NCI-H510A (cell line): ENCODE measurements around the gene TMEM108.

Experiments used
- DNase-seq: peaks from one replicate; lab custom pipeline; 2025; lab: John Stamatoyannopoulos, UW

TMEM108 gene

DNA sequence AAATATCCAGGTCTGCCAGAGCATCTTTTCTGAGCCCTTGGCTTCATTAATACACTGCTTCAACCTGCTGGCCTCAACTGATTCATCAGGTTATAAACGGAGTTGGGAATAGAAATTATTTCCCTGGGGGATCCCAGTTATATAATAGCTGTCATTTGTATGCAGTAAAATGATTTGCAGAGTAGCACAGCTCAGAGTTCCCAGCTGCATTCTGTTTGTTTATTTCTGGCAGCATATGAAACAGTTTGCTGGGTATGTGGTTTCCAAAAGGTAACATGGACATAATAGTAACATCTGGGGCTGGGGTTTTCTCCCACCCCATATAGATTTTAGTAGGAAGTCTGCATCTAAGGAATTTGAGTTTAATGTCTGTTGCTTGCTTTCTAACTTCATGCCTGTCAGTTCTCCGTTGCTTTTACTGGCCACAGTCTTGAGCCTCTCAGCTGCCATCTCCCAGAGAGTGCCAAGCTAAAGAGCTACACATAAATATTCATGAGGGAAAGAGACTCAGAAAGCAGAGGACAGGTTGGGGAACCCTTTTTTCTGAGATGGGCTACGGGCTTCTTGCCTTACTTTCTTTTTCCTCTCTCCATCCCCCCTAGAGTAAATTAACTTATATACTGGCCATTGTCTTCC, 124.6 kb downstream of the TMEM108 start:
- no peak for DNase-seq

DNA sequence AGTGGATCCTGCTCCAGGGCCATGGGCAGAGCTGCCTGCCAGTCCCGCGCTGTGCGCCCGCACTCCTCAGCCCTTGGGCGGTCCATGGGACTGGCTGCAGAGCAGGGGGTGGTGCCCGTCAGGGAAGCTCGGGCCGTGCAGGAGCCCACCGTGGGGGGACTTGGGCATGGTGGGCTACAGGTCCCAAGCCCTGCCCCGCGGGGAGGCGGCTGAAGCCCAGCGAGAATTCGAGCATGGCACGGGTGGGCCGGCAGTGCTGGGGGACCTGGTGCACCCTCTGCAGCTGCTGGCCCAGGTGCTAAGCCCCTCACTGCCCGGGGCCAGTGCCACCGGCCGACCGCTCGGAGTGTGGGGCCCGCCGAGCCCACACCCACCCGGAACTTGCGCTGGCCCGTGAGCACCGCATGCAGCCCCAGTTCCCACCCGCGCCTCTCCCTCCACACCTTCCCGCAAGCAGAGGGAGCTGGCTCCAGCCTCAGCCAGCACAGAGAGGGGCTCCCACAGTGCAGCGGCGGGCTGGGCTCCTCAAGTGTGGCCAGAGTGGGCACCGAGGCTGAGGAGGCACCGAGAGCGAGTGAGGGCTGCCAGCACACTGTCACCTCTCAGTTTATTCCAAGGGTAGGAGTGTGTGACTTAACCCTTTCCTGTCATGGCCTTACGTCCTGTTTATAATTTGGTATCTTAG, 129.3 kb downstream of the TMEM108 start:
- no peak for DNase-seq

DNA sequence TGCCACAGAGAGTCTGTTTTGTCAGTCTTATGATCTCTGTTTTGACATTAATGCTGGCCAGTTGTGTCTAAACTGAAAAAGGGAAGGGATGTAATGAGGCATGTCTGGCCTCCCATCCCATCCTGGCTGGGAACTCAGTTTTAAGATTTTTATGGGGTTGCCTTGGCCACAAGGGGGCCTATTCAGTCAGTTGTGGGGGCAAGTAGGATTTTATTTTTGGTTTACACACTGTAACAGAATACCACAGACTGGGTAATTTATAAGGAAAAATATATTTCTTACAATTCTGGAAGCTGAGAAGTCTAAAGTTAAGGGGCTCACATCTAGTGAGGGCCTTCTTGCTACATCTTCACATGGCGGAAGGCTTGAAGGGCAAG, 129.8 kb downstream of the TMEM108 start:
- no peak for DNase-seq

DNA sequence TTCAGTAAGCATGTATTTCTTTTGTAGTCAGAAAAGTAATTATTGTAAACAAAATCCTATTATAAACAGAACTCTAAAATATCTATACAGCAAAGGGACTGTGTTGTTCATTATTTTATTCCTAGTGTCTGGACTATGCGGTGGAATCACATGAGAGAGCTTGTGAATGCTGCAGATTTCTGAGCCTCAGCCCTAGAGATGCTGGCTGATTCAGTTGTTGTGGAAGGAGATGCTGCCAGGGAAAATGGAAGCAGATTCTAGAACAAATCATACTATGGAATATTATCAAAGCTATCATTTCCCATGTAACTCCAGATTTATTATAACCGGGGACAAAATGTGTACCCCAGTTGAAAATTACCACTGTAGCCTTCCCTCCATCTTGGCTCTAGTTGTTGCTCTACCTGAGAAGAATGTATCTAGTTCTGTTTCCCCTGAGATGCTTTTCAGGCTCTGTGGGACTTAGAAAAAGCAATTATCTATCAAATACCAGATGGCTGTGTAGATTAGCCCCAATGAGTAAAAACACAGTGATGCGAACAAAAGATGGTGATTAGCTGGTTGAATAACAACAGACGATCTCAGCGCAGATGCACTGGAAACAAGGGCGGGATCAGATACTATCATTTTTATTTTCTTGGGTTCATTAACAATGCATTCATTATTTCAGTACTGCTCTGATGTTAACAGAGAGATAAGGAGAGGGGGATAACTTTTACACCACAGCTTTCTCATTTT, 131.3 kb downstream of the TMEM108 start:
- no peak for DNase-seq

DNA sequence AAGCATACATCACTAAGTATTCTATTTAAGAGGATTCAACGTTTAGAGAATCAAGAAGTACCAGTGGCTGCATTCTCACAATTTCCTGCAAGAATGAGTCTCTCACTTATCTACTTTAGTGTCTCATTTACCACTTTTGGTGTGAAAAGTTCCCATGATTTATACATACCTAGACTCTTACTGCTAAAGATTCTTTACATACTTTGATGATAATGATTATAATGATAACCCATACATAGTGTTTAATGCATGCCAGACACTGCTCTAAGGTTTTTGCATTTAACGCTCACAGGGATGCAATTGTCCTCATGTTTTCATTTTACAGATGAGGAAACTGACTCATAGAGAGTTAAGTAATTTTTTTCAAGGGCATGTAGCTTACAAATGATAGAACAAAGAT, 133.6 kb downstream of the TMEM108 start:
- no peak for DNase-seq

DNA sequence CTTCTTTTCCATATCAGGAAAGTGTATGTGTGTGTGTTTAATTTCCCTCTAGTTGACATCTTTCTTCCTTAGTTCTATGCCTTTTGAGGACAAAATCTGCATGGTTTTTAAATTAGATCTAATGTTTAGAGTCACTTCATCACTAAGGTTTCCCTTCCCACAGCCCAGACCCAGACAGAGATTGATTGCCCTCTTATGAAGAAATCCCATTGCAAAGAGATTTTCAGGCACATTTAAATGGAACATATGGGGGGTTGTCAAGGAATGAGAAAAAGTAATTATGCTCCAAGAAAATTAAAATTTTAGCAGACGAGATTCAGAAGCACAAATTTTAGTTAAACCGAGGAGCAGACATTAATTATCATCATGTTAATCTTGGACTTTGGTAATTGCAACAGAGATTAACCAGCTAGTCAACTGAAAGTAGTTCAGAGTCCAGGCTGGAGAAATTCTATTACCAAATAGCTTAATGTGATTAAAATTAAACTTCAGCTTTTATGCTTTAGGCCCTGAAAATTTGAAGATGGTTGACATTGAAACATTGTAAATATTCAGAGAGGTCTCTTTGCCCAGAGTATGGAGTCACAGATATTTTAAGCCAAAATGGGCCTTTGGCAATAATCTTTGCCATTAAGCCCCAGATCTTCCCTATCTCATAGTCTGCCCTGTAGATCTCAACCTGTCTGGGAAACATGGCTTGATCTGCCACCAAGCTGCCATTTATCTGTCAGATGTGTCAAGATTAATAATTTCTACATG, 143.4 kb downstream of the TMEM108 start:
- no peak for DNase-seq

DNA sequence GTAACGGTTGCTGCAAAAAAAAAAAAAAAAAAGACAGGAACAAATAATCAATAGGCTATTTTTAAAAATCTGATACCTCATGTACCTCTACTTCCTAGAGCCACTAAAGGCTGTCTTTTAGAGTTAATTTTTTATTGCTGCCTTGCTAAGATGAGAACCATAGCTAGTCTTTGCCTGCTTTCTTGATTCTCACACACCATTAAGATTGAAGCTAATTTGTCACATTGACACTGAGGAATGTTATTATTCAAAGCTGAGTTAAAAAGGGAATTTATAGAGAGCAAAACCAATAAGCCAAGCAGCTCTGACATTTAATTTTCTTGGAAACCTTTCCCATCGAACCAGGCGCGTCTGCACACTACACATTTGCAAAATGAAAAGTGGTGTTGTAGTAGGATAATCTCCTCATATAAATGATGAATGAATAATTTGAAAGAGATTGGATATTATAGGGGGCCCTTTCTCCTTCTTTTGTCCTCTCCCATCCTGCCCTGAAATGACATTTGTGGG, 149.7 kb downstream of the TMEM108 start:
- no peak for DNase-seq

DNA sequence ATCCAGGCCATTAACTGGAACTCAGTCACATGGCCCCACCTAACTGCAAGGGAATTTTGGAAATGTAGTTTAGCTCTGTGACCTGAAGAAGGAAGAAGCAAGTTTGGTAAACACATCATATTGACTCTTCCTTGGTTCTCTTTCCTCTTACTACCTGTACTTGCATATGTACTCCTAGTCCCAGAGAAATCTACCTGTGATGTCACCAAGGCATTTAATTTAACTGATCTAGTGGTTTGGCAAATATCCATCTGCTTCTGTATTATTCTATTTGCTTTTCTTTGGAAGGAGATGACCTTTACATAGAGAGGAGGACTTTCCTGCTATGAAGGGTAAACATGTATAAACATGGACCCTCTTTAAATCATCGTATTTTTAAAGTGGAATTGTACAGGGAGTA, 150.8 kb downstream of the TMEM108 start:
- DNase-seq: no peak

DNA sequence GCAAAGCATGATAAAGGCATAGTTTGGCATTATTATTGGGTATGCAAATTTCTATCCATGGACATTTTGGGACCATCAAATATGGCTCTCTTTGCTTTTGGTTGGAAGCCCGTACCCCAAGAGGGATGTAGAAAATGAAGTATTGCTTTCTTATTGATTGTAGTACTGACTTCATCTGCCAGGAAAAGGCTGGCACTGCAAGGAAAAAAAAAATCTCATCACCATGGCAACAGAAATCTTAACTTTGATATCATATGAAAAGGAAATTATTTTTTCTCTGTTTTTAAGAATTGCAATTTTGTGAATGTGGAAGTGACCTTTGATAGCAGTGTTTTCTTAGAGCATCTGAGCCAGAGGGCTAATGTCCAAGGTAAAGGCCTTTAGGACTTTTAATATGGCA, 151.7 kb downstream of the TMEM108 start:
- no peak for DNase-seq

DNA sequence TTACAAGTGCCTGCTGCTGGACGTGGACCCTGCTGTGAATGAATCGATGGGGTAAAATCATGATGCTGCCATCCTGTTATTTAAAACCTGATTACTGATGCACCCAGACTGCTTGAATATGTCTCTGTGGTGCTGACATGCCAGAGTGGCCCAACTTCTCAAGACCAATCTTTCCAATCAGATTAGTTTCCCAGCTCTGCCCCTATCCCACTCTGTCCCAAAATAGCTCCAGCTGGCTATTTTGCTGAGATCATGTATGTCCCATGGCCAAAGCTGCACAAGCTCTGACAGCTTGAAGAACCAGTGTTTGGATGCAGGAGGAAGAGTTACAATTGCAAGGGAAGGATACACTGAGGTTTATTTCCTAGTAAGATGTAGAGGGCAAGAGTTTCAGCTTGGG, 153.6 kb downstream of the TMEM108 start:
- DNase-seq: no peak

DNA sequence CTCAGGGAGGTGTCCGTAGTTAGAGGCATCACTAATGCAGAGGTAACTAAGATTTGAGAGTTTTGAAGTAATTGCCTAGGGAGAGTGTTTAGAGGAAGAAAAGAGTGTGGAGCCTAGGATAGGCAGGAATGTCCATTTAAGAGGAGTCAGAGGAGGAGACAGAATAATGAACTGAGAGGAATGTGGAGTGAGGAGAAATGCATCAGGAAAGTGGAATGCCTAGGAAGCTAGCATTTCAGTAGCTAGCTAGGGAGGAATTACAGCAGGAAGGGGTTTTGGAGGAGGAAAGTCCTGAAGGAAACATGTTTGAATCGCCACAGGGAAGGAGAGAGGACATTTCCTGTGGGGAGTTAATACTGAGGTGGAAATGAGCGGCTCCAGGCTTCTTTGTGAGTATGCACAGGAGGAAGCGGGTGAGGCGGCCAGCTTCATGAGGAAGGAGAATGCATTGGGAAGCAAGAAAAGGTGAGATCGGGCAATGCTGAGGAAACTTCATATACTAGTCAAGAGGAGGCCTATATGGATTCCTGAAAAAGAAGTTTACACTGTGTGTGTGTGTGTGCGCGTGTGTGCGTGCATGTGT, 154.3 kb downstream of the TMEM108 start:
- no peak for DNase-seq

DNA sequence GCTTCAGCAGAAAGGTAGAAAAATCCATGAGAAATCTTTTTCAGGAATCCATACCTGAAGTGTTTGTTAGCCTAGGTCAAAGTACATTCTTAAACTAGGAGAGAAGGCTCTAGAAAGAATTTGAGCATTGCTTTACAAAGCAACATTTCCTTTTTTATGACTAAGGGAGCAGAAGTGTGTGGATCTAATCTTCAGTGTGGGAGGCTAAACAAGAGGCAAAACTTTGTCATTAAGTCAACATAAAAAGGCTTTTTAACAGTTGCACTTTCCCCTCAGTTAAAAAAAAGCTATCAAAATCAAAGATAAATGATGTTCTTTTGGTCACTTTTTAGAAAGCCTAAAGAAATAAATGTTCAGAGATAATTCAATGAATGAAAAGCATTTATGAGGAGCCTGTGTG, 154.8 kb downstream of the TMEM108 start:
- DNase-seq: no peak

DNA sequence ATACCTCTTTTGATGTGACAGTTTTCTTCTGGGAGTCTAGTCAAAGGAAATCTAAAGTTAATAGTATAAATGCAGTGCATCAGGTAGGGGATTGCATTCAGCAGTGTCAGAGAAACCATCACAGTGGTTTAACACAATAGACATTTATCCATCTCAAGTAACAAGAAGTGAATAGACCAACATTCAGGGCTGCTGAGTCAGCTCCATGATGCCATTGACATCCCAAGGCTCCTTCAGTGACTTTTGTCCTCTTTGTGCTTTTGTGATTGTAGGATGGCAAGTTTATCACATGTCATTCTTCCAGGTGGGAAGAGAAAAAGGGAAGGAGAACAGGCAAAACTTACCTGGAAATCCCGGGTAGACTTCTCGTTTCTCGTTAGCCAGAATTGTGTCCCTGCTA, 158.3 kb downstream of the TMEM108 start:
- DNase-seq: no peak

DNA sequence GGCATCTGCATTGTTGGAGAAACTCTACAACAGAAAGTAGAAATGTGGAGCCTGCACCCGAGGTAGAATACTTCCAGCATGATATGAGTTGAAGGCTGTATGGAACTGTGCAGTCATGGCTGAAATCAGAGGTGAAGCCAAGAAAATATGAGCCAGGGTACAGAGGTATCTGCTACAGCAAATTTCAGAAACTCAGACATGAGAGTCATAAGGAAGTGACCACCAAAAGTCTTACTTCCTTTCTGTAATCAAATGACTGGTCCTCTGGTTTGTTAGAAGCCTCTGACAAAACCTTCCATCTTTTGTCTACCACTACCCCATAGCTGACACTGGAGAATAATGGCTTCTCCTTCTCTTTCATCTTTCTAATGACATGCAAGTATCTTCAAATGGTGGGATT, 159.4 kb downstream of the TMEM108 start:
- DNase-seq: no peak

DNA sequence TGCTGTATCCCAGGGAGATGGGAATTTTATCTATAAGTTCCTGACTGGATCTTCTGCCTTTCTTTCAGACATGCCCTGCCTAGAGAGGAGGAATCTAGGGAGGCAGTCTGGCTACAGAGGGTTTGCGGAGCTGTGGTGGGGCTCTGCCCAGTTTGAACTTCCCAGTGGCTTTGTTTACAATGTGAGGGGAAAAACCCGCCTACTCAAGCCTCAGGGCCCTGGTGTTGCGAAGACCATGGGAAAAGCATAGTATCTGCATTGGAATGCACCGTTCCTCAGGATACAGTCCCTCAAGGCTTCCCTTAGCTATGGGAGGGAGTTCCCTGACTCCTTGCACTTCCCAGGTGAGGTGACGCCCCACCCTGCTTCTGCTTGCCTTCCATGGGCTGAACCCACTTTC, 168.7 kb downstream of the TMEM108 start:
- no peak for DNase-seq

DNA sequence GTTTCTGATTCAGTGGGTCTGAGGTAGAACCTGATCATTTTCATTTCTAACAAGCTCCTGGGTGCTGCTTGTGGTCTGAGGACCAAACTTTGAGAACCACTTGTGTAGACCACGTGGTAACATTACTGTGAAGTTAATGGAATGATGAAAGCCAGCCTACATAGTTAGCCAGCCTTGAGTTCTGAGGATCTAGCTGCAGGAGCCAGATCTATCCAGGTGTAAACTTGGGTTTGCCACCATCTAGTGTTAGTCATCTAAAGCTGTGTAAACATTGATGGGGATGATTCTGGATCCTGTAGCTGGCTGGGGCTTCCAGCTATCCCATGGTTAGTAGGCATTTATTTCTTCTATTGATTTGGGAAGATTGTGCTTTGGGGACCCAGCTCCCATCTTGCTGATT, 170.0 kb downstream of the TMEM108 start:
- DNase-seq: no peak

DNA sequence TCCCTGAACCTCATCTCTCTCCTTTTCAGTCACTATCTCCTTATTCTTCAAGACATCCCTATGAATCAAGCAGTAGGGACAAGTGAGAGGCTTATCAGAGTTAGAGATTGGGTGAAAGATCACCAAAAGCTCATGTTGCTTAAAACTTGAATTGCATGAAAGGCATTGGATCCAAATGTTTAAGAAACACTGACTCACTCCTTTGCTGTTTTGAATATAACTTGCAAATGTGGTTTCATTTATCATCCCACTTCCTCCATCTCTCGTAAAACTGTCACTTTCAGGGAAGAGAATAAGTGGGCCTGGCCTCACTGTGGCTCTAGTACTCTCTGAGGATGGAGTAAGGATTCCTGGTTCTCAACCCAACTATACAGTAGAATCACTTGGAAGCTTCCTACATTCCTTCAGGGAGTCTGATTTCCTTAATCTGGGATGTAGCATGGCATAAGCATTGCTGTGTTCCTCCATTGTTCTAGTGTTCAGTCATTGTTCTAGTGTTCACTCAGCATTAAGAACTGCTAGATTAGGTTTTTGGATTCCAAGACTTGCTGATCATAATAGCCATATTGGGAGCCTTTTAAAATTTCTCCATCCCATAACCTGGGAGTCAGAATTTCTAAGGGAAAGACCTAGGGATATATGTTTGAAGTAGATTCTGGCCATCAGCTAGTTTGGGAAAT, 171.8 kb downstream of the TMEM108 start:
- DNase-seq: no peak

DNA sequence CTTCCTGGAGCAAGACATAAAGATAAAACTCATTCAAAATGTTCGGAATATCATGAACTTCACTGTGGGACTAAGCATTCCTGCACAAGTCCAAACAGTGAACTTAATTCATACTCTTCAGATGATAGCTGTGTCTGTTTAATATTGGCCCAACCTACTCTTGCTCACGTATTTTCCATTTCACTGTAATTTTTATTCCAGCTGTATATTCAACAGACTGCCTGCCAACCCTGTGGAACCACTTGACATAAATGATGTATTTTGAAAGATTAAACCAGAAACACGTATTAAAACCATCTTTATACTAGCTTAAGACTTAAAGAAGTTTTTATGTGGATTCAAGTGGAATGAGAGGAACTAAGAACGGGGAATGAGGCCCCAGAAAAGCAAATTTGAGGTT, 172.5 kb downstream of the TMEM108 start:
- DNase-seq: no peak

DNA sequence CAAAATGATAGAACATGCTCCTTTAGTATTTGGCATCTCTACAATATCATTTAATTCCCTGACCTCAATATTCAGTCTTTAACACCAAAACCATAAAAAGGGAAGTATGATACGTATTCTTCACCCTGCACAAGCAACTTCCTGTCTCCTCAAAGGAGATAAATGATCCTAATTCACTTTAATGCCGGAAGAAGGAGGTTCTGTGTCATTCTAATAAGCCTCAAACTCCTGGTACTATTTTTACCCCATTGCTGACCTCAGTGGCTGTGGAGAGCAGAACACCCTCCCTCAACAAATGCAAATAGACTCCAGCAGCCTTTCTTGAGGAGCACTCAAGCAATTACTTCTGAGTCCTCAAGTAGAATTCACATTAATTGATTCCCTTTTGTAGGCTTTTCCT, 173.3 kb downstream of the TMEM108 start:
- DNase-seq: no peak

DNA sequence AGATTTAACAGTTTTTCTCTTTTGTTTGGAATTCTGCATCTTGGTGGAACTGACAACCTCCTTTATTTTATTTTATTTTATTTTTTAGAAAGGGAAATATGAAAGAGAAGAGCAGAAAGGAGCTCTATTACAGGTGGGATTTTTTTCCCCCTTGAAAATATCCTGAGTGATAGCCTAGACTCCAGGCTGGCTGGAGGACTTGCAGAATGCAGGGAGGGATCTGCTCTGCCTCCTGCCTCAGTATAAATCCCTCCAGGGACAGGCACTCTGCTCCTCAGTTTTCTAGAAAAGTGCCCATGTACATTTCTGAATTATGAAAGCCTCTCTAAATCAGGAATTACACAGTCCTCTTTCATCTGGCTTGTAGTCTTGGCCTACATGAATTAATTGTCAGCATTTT, 173.7 kb downstream of the TMEM108 start:
- no peak for DNase-seq

DNA sequence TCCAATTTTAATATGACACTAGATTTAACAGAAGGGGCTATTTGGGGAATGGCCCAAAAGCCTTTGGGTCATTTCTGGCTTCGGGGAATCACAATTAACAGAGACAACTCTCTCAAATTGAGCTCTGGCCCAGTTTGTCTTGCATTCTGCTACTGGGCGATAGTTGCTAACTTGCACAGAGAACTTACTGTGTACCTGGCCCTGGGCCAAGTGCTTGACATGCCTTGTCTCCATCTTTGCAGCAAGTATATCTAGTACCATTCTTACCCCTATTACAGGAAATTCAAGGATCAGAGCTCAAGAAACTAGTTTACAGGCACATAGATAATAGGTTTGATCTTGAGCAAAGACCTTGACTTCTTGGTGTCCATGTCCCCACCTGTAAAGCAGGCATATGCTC, 175.7 kb downstream of the TMEM108 start:
- DNase-seq: no peak

DNA sequence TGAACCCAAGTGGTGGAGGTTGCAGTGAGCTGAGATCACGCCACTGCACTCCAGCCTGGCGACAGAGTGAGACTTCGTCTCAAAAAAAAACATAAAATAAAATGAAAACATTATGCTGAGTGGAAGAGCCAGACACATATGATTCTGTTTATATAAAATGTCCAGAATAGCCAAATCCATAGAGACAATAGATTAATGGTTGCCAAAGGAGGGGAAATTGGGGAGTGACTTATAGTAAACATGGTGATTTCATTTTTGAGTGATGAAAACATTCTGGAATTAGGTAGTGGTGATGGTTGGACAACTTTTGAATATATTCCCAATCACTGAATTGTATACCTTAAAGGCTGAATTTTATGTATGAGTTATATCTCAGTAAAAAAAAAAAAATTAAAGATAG, 189.6 kb downstream of the TMEM108 start:
- DNase-seq: no peak
